ENCODE data around the gene SLC66A2. TPM values are rescaled to one million over a fixed set of nuclear protein-coding genes. Genes with fewer than 3 reads are reported as not detected.

The SLC66A2 gene
- total RNA-seq, 1 experiment from 2014 or later, result 17.4 TPM

GRCh38 chr18:79971211-79971952 is 19.9 kb upstream of the SLC66A2 start:
- no peak for DNase-seq (ENCODE audit: low spot score)

- no peak for DNase-seq (ENCODE audit: low spot score)
Measured at GRCh38 chr18:79970419-79971133, 19.1 kb upstream of the SLC66A2 start.

- peak; percentile 92 for DNase-seq (ENCODE audit: low spot score)
Measured at GRCh38 chr18:79965119-79965902, 13.9 kb upstream of the SLC66A2 start.

- peak; percentile 53 for DNase-seq (ENCODE audit: low spot score)
Measured at GRCh38 chr18:79964330-79965118, 13.1 kb upstream of the SLC66A2 start, which contains the start of gene HSBP1L1. HSBP1L1 (plus strand) TSS chr18:79964643; CDS start chr18:79964736, 93 bp downstream.

GRCh38 chr18:79963658-79964329 is 12.3 kb upstream of the SLC66A2 start:
- DNase-seq (ENCODE audit: low spot score), result no peak

GRCh38 chr18:79962835-79963657 is 11.6 kb upstream of the SLC66A2 start:
- no peak for DNase-seq (ENCODE audit: low spot score)

- no peak for DNase-seq (ENCODE audit: low spot score)
Measured at GRCh38 chr18:79962311-79962710, 10.9 kb upstream of the SLC66A2 start.

- no peak for DNase-seq (ENCODE audit: low spot score)
Measured at GRCh38 chr18:79961527-79962291, 10.3 kb upstream of the SLC66A2 start.

GRCh38 chr18:79960921-79961526 is 9.6 kb upstream of the SLC66A2 start:
- DNase-seq (ENCODE audit: low spot score), result no peak

GRCh38 chr18:79960161-79960801 is 8.8 kb upstream of the SLC66A2 start:
- peak; percentile 87 for DNase-seq (ENCODE audit: low spot score)

- DNase-seq (ENCODE audit: low spot score), result no peak
Measured at GRCh38 chr18:79958981-79959380, 7.5 kb upstream of the SLC66A2 start.

- DNase-seq (ENCODE audit: low spot score), result no peak
Measured at GRCh38 chr18:79956276-79956675, 4.8 kb upstream of the SLC66A2 start.

- no peak for DNase-seq (ENCODE audit: low spot score)
Measured at GRCh38 chr18:79955302-79956075, 4.0 kb upstream of the SLC66A2 start.

GRCh38 chr18:79954791-79955190 is 3.3 kb upstream of the SLC66A2 start:
- DNase-seq (ENCODE audit: low spot score), result no peak

GRCh38 chr18:79953971-79954651 is 2.7 kb upstream of the SLC66A2 start:
- DNase-seq (ENCODE audit: low spot score), result no peak

GRCh38 chr18:79952996-79953559 is 1.6 kb upstream of the SLC66A2 start:
- no peak for DNase-seq (ENCODE audit: low spot score)

Measured in H4 (cell line).